Body of pancreas (tissue), 4 donors: ENCODE measurements around the gene CNGB1. TPM values are rescaled to one million over a fixed set of nuclear protein-coding genes. Genes with fewer than 3 reads are reported as not detected.

ENCODE experiments used
- ATAC-seq: fragments of 150-250 bp; one replicate; pipeline ENCODE4 v1.9.1; 2016
- DNase-seq, 4 donors: peaks; one replicate each; pipeline ENCODE4 v3.0.0-alpha.2; 2019
- H3K27ac ChIP-seq, 4 donors: fragments of 200-600 bp; sonication (generic); 1 replicate in 3 of 4; 2 replicates in 1 of 4; pipeline versions ENCODE4 v1.5.1 to v1.6.1; 2016 to 2019; ENCODE audit warnings: mild to moderate bottlenecking in 1 of 4, mixed read lengths in 1 of 4, moderate library complexity in 1 of 4
- H3K27me3 ChIP-seq, 2 donors: fragments of 200-600 bp; sonication (generic); one replicate each; pipeline ENCODE4 v1.6.0; 2016; ENCODE audit warnings: mild to moderate bottlenecking in 1 of 2
- H3K36me3 ChIP-seq, 2 donors: fragments of 200-600 bp; sonication (generic); replicated peaks in 1 of 2; 2 replicates each; pipeline ENCODE4 v1.5.1; 2016; ENCODE audit warnings: low read depth in 2 of 2; ENCODE audit not compliant: insufficient read depth in 1 of 2
- H3K4me1 ChIP-seq: fragments of 200-600 bp; sonication (generic); one replicate; pipeline ENCODE4 v1.6.0; 2016
- H3K4me3 ChIP-seq, 2 donors: fragments of 200-600 bp; sonication (generic); 1 replicate in 1 of 2; 2 replicates in 1 of 2; pipeline ENCODE4 v1.5.1; 2016 to 2019
- H3K9me3 ChIP-seq, 3 donors: fragments of 200-600 bp; sonication (generic); 1 replicate in 2 of 3; 2 replicates in 1 of 3; pipeline ENCODE4 v1.5.1; 2016
- POLR2A ChIP-seq, 3 donors: fragments of 450-650 bp; IDR thresholded peaks; one replicate each; pipeline ENCODE4 v1.6.1; 2016; ENCODE audit warnings: antibody characterized with exemption in 3 of 3, mild to moderate bottlenecking in 2 of 3
- WGBS, 2 donors: methylation state at CpG; one replicate each; pipeline ENCODE4 v1.1.5; 2017; 5-methylcytosine and 5-hydroxymethylcytosine counted together
- intact Hi-C: fragments of 100-400 bp; cut with DNase I; formaldehyde crosslinking; loops from one replicate; pipeline ENCODE4 v1.15.1; 2023
- total RNA-seq, 2 donors: library from RNA; depleted of rRNA; stranded (reverse); fragments of >200 nt; gene quantifications; one replicate each; pipeline ENCODE4 v1.1.0, GENCODE V29; 2016
- TF ChIP-seq, protein P1 (sequence below), 7 experiments: fragments of 450-650 bp in 4 of 7; fragments of 200-600 bp in 3 of 7; sonication (generic) in 3 of 7; IDR thresholded peaks; one replicate each; pipeline ENCODE4 v1.5.1; 2016 to 2019; ENCODE audit warnings: antibody characterized with exemption in 7 of 7

Gene CNGB1
- total RNA-seq, 2 donors from 2014 or later = not detected

DNA sequence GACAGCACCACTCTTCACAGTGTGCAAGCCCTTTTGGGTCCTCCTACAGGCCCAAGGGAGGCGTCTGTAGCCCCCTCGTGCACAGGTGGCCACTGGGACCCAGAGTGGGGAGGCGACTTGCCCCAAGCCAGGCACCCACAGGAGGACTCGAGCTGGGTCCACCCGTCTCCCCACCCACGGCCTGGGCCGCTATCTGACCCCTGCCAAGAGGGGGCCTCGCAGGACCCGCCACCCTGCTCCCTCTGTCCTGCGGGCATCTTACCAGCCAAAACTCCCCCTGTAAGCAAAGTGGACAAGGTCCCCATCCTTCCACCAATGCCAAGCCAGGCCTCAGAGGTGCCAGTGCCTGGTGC is 31.1 kb downstream of the CNGB1 start:
- Histone ChIP-seq H3K36me3 (no peaks in the 10 kb centered on the region), H3K9me3 (no peaks in the 10 kb centered on the region), H3K27ac (no peak overlapping the region), H3K4me3 (no peak overlapping the region), H3K4me1 (peaks cover 6% of the 10 kb centered on the region), H3K27me3 (no peaks in the 10 kb centered on the region)
- ATAC-seq (no peak), DNase-seq (no peak)
- intact Hi-C loops = no loop called here
- TF ChIP-seq, protein P1, sequence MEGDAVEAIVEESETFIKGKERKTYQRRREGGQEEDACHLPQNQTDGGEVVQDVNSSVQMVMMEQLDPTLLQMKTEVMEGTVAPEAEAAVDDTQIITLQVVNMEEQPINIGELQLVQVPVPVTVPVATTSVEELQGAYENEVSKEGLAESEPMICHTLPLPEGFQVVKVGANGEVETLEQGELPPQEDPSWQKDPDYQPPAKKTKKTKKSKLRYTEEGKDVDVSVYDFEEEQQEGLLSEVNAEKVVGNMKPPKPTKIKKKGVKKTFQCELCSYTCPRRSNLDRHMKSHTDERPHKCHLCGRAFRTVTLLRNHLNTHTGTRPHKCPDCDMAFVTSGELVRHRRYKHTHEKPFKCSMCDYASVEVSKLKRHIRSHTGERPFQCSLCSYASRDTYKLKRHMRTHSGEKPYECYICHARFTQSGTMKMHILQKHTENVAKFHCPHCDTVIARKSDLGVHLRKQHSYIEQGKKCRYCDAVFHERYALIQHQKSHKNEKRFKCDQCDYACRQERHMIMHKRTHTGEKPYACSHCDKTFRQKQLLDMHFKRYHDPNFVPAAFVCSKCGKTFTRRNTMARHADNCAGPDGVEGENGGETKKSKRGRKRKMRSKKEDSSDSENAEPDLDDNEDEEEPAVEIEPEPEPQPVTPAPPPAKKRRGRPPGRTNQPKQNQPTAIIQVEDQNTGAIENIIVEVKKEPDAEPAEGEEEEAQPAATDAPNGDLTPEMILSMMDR (IDR thresholded peaks at IDR 0.05) = no peak
- TF ChIP-seq POLR2A (IDR thresholded peaks at IDR 0.05) = no peak
- WGBS, 2 donors = 88% methylated on average over 10 of the region's 10 CpGs; no CpG with 5 or more reads in 1 of the 2 donors

DNA sequence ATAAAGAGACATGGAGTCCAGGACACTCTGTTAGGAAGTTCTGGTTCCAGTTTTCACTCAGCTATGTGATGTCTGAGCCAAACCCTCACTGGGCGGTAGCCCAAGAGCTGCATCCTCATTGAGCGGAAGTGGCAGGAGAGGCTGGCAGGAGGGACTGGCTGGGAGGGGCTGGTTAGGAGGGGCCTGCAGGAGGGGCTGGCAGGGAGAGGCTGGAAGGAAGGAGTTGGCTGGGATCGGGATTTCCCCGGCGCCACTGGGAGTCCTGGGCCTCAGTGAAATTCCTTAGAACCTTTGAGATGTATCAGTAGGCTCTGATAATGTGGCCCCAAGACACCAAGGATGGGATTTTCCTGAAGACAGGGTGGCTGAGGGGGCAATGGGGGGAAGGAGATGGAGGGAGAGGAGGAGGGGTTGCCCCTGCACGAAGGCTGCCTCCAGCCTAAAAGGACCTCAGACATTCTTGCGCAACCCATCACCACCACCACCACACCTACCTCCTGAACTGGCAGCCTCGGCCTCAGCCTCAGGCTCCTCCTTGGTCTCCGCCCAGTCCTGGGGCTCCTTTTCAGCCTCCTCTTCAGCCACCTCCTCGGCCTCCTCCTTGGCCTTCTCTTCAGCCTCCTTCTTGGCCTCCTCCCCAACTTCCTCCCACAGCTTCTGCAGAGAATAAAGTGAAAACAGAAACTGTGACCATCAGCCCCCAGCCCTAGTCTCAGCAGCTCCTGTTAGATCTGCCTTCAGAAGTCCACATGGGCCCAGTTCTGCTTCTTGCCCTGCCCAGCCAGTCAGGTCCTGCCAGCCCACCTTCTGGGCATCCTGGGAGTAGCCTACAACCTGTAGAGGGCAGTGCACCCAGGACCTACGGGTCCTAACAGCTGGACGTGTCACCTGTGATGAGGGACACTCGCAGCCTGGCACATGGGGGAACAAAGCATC is 31.7 kb downstream of the CNGB1 start:
- 56 to 77% methylated on average over 9 to 13 of the region's 13 CpGs for WGBS, 2 donors
- H3K4me1 ChIP-seq = peaks cover 6% of the 10 kb centered on the region
- H3K4me3 ChIP-seq = no peak overlapping the region
- H3K27me3 ChIP-seq = no peaks in the 10 kb centered on the region
- no peaks in the 10 kb centered on the region for H3K9me3 ChIP-seq
- DNase-seq = peak in 3 of 4 donors; percentile 27 to 40 (median 32)
- TF ChIP-seq POLR2A (IDR thresholded peaks at IDR 0.05) = no peak
- TF ChIP-seq, protein P1 (IDR thresholded peaks at IDR 0.05) = peak in 2 of 7 experiments; percentile 7 to 26
- peak; percentile 39 for ATAC-seq
- intact Hi-C loops = no loop called here
- H3K36me3 ChIP-seq = no peaks in the 10 kb centered on the region
- H3K27ac ChIP-seq = no peak overlapping the region

DNA sequence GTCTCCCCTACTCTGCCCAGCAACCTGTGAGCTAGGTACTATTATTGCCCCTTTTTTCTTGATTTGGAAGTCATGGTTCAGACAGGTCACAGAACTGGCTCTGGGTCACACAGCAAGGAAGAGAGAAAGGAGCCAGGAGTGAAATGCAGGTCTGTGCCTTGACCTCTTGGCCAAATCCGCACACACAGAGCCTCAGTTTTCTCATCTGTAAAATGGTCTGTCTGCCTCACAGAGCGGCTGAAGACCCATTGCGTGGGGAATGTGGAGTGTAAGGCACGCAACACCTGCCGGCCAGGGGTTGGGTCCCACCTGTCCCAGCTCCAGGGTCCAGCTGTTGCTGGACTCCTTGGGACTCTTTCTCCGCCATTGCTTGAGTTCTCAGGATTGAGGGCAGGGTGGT is 32.4 kb downstream of the CNGB1 start:
- WGBS, 2 donors = 96 to 97% methylated on average over 6 of the region's 6 CpGs
- DNase-seq (no peak), ATAC-seq (no peak)
- Histone ChIP-seq H3K36me3 (no peaks in the 10 kb centered on the region), H3K9me3 (no peaks in the 10 kb centered on the region), H3K4me3 (no peak overlapping the region), H3K4me1 (peaks cover 6% of the 10 kb centered on the region), H3K27ac (no peak overlapping the region), H3K27me3 (no peaks in the 10 kb centered on the region)
- intact Hi-C loops = no loop called here
- no peak for TF ChIP-seq POLR2A (IDR thresholded peaks at IDR 0.05)
- TF ChIP-seq, protein P1 (IDR thresholded peaks at IDR 0.05) = no peak

DNA sequence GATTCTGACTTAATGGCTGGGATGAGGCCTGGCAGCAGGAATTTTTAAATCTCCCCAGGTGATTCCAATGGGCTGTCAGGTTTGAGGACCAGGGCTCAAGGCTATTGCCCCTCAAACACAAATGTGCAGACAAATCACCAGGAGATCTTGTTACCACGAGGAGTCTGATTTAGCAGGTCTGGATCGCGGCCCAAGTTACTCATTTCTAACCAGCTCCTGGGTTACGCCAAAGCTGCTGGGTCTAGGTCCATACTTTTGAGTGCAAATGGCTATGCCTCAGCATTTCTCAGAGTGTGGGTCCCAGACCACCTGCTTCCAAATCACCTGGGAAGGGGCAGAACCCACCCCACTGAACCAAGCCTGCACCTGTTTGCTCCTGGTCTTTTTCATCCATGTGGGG is 33.1 kb downstream of the CNGB1 start:
- H3K4me1 ChIP-seq = peaks cover 6% of the 10 kb centered on the region
- H3K27me3 ChIP-seq = no peaks in the 10 kb centered on the region
- ATAC-seq = no peak
- intact Hi-C loops = no loop called here
- no peak for TF ChIP-seq POLR2A (IDR thresholded peaks at IDR 0.05)
- TF ChIP-seq, protein P1 (IDR thresholded peaks at IDR 0.05) = no peak
- no peaks in the 10 kb centered on the region for H3K36me3 ChIP-seq
- DNase-seq = no peak
- no peak overlapping the region for H3K27ac ChIP-seq
- 80 to 82% methylated on average over 1 to 4 of the region's 4 CpGs for WGBS, 2 donors
- no peaks in the 10 kb centered on the region for H3K9me3 ChIP-seq
- no peak overlapping the region for H3K4me3 ChIP-seq
